Measurements from ENCODE around the gene MAPK8IP2.
"Not testable (repeated sequence)": the region's sequence is repeated elsewhere in the genome, so short reads cannot be mapped to it uniquely, and the experiment has no call there.

Gene MAPK8IP2

DNA sequence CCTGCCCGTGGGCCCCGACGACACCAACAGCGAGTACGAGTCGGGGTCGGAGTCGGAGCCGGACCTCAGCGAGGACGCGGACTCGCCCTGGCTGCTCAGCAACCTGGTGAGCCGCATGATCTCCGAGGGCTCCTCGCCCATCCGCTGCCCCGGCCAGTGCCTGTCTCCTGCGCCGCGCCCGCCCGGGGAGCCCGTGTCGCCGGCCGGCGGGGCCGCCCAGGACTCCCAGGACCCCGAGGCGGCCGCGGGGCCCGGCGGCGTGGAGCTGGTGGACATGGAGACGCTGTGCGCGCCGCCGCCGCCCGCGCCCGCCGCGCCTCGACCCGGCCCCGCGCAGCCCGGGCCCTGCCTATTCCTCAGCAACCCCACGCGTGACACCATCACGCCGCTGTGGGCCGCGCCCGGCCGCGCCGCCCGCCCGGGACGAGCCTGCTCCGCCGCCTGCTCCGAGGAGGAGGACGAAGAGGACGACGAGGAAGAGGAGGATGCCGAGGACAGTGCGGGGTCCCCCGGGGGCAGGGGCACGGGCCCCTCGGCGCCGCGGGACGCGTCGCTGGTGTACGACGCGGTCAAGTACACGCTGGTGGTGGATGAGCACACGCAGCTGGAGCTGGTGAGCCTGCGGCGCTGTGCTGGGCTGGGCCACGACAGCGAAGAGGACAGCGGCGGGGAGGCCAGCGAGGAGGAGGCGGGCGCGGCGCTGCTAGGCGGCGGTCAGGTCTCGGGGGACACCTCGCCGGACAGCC lies 3.8 kb downstream of the MAPK8IP2 start:
- peaks cover 23% of the 10 kb centered on the region for H3K27me3 Mint-ChIP-seq
- H3K4me1 Mint-ChIP-seq = peaks cover 8% of the 10 kb centered on the region
- no peaks in the 10 kb centered on the region for H3K9me3 Mint-ChIP-seq
- no peak overlapping the region for H3K27ac Mint-ChIP-seq
- peaks cover 1% of the 10 kb centered on the region for H3K36me3 Mint-ChIP-seq
- H3K4me3 Mint-ChIP-seq = no peak overlapping the region

DNA sequence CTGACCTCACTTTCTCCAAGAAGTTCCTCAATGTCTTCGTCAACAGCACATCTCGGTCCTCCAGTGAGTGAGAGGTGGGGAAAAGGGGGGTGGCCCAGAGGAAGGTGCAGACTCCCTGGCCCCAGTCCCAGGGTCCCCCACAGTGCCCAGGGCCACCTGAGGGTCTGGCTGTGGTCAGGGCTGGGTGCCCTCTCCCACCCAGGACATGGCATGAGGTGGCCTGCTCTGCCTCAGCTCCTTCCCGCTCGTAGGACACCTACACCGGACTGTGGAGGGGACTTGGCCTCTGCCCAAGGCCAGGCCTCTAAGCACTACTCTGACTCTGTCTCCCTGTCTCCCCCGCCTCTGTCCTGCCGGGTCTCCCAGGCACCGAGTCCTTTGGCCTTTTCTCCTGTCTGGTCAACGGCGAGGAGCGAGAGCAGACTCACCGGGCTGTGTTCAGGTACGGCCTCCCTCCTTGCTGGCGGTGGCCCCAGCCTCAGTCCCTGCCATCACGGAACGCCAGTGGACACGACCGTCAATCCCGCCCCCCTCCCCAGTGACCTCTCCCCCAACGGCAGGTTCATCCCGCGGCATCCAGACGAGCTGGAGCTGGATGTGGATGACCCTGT lies 4.5 kb downstream of the MAPK8IP2 start:
- no peak overlapping the region for H3K4me3 Mint-ChIP-seq
- peaks cover 1% of the 10 kb centered on the region for H3K36me3 Mint-ChIP-seq
- peaks cover 8% of the 10 kb centered on the region for H3K4me1 Mint-ChIP-seq
- H3K9me3 Mint-ChIP-seq = no peaks in the 10 kb centered on the region
- peaks cover 19% of the 10 kb centered on the region for H3K27me3 Mint-ChIP-seq
- no peak overlapping the region for H3K27ac Mint-ChIP-seq

DNA sequence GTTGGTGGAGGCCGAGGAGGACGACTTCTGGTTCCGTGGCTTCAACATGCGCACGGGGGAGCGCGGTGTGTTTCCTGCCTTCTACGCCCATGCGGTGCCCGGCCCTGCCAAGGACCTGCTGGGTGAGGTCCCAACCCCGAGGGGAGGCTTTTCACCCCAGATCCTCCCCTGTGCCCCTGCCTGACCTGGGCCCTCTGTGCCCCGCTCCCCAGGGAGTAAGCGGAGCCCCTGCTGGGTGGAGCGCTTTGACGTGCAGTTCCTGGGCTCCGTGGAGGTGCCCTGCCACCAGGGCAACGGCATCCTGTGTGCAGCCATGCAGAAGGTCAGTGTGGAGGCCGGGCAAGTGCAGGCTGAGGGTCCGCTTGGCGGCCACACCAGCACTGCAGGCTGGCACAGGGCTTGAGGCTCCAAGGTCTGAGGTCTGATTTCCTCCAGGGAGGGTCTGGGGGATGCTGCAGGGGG lies 5.1 kb downstream of the MAPK8IP2 start:
- no peaks in the 10 kb centered on the region for H3K9me3 Mint-ChIP-seq
- no peak overlapping the region for H3K4me3 Mint-ChIP-seq
- no peak overlapping the region for H3K27ac Mint-ChIP-seq
- peaks cover 1% of the 10 kb centered on the region for H3K36me3 Mint-ChIP-seq
- H3K27me3 Mint-ChIP-seq = peaks cover 19% of the 10 kb centered on the region
- peaks cover 8% of the 10 kb centered on the region for H3K4me1 Mint-ChIP-seq

DNA sequence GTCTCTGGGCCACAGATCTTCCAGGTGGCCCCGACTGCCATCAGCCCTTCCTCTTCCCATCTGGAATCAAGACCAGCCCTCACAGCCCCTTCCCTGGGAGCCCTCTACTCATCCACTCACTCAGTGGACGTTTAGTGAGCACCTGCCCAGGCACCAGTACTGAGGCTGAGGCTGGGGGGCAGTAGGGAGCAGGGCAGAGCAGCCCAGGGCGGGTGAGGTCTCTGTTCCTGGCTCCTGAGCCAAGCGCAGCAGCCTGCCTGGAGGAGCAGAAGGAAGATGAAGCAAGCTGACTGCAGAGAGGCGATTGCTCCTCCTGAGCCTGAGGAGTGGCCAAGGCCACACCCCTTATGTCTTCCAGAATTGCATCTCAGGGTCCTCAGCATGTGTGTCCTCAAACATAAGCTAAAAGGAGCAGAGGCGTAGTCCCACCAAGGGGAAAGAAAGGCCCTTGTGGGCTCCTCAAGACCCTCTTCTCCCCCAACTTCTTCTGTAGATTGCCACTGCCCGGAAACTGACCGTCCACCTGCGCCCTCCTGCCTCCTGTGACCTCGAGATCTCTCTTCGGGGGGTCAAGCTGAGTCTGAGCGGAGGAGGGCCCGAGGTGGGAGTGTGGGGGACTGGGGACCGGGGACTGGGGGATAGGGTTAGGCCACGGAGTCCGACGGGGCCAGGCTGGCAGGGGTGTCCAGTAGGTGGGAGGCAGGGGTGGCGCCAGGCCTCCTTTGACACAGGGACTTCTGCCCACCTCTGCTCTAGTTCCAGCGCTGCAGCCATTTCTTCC lies 5.8 kb downstream of the MAPK8IP2 start:
- Mint-ChIP-seq H3K27me3 (peaks cover 19% of the 10 kb centered on the region), H3K36me3 (peaks cover 1% of the 10 kb centered on the region), H3K27ac (no peak overlapping the region), H3K4me3 (no peak overlapping the region), H3K4me1 (peaks cover 8% of the 10 kb centered on the region), H3K9me3 (no peaks in the 10 kb centered on the region)

DNA sequence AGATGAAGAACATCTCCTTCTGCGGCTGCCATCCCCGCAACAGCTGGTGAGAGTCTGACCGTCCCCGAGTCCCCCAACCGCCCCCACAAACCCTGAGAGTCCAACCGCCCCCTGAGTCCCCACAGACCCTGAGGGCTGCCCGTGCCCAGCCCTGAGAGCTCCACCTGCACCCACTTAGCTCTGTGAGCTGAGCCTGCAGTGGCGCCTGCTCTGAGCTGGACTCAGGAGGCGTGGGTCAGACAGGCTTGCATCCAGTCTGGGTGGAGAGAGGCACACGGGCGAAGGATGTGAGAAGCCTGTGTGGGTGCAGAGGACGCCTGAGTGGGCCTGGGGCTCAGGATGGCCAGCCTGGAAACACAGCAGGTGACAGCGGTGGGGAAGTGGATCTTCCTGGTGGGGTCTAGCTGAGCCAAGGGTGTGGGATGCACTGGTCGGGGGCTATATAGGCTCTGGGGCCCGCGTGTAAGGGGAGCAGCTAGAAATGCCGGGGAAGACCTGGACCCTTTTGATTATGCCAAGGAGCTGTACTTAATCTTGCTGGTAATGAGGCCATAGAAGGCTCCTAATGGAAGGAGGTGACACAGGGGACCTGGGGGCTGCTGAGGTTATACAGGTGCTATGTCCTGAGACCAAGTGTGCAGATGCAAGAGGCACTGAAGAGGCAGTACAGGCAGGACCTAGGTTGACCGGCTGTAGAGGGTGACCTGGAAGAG lies 6.5 kb downstream of the MAPK8IP2 start:
- Mint-ChIP-seq H3K4me3 (no peak overlapping the region), H3K27me3 (peaks cover 13% of the 10 kb centered on the region), H3K27ac (no peak overlapping the region), H3K4me1 (peaks cover 3% of the 10 kb centered on the region), H3K9me3 (no peaks in the 10 kb centered on the region), H3K36me3 (no peaks in the 10 kb centered on the region)

DNA sequence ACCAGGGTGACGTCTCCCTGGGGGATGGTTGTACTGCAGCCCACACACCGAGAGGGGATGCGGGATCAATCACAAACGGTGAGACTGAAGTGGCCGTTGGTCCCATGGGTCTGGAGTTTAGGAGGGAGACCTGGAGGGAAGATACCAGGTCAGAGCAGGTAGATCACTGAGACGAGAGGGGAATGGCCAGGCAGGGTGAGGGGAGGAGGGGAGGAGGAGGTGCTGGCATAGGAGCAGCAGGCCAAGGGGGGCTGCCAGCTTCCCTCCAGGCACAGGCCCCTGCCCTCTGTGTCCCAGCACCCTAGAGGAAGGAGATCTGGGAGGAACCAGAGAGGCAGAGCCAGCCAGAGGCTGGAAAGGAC lies 7.0 kb downstream of the MAPK8IP2 start:
- Mint-ChIP-seq H3K27me3 (peaks cover 7% of the 10 kb centered on the region), H3K27ac (no peak overlapping the region), H3K9me3 (no peaks in the 10 kb centered on the region), H3K36me3 (no peaks in the 10 kb centered on the region), H3K4me3 (no peak overlapping the region), H3K4me1 (peaks cover 6% of the 10 kb centered on the region)

DNA sequence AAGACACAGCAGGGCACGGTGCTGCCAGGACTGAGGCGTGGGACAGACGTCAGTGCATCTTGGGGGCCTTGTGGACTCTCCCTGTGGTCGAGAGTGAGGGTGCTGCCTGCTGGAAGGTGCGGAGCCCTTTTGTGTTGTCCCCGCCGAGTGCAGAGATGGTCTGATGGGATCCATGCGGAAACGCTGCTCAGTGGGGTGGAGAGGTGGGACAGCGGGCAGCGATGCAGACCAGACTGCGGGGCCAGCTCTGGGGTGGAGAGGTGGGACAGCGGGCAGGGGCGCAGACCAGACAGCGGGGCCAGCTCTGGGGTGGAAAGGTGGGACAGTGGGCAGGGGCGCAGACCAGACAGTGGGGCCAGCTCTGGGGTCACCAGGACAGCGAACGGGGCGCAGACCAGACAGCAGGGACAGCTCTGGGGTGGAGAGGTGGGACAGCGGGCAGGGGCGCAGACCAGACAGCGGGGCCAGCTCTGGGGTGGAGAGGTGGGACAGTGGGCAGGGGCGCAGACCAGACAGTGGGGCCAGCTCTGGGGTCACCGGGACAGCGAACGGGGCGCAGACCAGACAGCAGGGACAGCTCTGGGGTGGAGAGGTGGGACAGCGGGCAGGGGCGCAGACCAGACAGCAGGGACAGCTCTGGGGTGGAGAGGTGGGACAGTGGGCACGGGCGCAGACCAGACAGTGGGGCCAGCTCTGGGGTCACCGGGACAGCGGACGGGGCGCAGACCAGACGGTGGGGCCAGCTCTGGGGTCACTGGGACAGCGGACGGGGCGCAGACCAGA lies 7.7 kb downstream of the MAPK8IP2 start:
- H3K27me3 Mint-ChIP-seq, H3K9me3 Mint-ChIP-seq, H3K4me3 Mint-ChIP-seq, H3K27ac Mint-ChIP-seq, H3K36me3 Mint-ChIP-seq: not testable (repeated sequence)
- peaks cover 11% of the 10 kb centered on the region for H3K4me1 Mint-ChIP-seq

DNA sequence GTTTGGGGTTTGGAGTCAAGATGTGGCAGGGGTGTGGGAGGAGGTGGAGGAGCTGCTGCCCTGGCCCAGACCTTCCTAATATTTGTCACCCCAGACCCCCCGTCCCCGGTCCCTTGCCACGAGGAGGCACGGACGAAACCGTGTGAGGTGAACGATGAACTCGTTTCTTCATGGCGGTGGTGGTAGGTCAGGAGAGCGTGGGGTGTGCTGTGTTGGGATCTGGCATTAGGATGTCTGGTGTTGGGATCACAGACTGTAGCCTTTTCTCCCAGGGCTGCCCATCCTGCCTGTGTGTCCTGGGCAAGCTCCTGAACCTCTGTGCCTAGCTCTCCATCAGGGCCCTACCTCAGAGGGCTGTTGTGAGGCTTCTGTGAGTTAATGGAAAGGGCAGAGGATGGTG lies 8.4 kb downstream of the MAPK8IP2 start:
- Mint-ChIP-seq H3K4me3 (no peak overlapping the region), H3K27me3 (peaks cover 2% of the 10 kb centered on the region), H3K4me1 (peaks cover 13% of the 10 kb centered on the region), H3K27ac (no peak overlapping the region), H3K9me3 (no peaks in the 10 kb centered on the region), H3K36me3 (no peaks in the 10 kb centered on the region)

DNA sequence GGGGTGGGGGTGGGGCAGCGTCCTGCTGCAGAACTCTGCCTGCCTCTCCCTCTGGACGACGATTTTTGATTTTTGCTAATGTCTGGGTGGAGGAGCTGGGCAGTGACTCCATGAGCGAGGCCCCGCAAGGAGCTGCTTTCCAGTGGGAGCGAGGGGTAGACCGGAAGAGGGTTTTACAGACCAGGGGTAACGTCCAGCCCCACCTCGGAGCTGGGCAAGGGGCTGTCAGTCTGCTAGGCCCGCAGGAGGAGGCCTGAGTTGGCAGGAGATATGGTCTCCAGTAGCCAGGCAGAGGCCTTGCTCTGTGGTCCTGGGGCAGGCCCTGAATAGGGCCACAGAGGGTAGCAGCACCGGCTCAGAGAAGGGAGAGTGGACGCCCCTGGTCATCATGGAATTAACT lies 9.0 kb downstream of the MAPK8IP2 start:
- Mint-ChIP-seq H3K4me3 (no peak overlapping the region), H3K27me3 (peaks cover 2% of the 10 kb centered on the region), H3K27ac (no peak overlapping the region), H3K9me3 (no peaks in the 10 kb centered on the region), H3K36me3 (no peaks in the 10 kb centered on the region), H3K4me1 (peaks cover 13% of the 10 kb centered on the region)

DNA sequence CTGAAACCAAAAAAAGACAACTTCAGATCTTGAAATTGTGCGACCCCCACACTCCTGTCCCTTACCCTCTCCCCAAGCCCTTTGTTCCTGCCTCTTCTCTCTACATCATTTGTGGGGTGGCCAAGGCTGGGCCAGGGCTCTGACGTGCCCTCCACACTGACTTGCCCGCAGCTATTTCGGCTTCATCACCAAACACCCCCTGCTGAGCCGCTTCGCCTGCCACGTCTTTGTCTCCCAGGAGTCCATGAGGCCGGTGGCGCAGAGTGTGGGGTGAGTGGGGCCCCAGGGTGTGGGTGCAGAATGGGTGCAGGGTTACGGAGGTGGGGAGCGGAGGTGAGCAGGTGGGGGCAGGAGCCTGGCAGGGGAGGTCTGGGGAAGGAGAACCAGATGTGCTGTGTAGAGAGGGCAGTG lies 9.5 kb downstream of the MAPK8IP2 start:
- Mint-ChIP-seq H3K4me1 (peaks cover 13% of the 10 kb centered on the region), H3K36me3 (no peaks in the 10 kb centered on the region), H3K4me3 (no peak overlapping the region), H3K27ac (peak overlapping the region; percentile 51), H3K9me3 (no peaks in the 10 kb centered on the region), H3K27me3 (peaks cover 2% of the 10 kb centered on the region)

DNA sequence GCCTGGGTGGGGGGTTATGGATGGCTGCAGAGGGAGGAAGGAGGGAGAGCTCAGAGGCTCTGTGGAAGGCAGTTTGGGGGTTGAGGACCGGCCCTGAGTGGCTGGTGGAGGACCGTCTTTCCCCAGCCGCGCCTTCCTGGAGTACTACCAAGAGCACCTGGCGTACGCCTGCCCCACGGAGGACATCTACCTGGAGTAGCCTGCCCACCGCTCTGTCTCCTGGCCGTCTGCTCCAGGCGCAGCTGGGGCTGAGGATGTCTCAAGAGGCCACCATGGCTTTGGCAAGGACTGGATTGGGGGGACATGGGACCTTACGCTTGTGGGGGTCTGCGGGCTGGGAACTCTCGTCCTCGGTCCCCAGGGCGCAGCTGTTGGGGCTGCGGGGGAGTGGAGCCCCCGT lies 10.0 kb downstream of the MAPK8IP2 start:
- peaks cover 2% of the 10 kb centered on the region for H3K27me3 Mint-ChIP-seq

DNA sequence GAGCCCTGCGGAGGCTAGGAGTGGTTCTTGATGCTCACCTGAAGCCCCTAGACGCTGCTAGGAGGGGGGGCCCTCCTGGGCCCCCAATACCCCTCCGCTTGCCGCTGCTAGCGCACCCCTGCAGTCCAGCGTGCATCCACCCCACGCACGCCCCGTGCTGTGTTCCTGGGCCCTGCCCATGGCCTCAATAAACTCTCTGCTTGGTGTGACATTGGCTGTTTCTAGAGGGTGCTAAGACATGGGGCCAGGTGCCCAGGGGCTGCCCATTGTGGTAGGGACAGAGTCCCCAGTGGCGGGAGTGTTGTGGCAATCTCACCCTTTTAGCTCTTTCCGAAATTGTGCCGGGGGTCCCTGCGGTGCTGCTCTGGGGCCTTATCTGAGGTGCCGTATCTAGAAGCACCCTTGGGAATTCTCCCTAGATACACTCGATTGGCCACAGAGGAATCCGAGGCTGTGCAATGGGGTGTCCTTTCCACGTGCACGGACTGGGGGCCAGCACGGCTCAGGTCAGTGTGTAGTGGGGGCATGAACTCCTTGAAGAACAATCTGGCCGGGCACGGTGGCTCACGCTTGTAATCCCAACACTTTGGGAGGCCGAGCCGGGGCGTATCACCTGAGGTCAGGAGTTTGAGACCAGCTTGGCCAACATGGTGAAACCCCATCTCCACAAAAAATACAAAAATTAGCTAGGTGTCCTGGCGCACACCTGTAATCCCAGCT lies 10.9 kb downstream of the MAPK8IP2 start:
- no peak overlapping the region for H3K27ac Mint-ChIP-seq
- H3K9me3 Mint-ChIP-seq = no peaks in the 10 kb centered on the region
- peaks cover 13% of the 10 kb centered on the region for H3K4me1 Mint-ChIP-seq
- H3K27me3 Mint-ChIP-seq = peaks cover 2% of the 10 kb centered on the region
- no peaks in the 10 kb centered on the region for H3K36me3 Mint-ChIP-seq
- no peak overlapping the region for H3K4me3 Mint-ChIP-seq

More for the DNA sequence above, 10.0 kb downstream of the MAPK8IP2 start:
- peaks cover 13% of the 10 kb centered on the region for H3K4me1 Mint-ChIP-seq
- peak overlapping the region; percentile 51 for H3K27ac Mint-ChIP-seq
- H3K9me3 Mint-ChIP-seq = no peaks in the 10 kb centered on the region
- H3K36me3 Mint-ChIP-seq = no peaks in the 10 kb centered on the region
- H3K4me3 Mint-ChIP-seq = no peak overlapping the region

DNA sequence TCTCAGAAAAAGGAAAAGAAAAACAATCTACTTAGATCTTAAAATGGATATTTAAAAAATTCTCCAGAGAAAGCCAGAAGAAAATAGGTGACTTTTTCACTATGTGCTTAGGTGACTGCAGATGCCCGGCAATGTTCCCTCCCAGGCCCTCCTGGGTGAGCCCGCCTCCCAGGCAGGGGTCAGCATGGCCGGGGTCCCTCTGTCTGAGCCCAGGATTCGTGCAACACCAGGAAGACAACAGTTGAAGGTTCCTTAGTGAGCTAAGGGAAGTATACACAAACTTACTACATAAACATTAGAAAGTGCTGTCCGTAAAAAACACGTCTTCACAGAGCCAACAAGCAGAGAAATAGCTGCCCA lies 11.6 kb downstream of the MAPK8IP2 start:
- Mint-ChIP-seq H3K4me3 (no peak overlapping the region), H3K4me1 (peaks cover 13% of the 10 kb centered on the region), H3K9me3 (no peaks in the 10 kb centered on the region), H3K27ac (no peak overlapping the region), H3K36me3 (no peaks in the 10 kb centered on the region), H3K27me3 (peaks cover 2% of the 10 kb centered on the region)

DNA sequence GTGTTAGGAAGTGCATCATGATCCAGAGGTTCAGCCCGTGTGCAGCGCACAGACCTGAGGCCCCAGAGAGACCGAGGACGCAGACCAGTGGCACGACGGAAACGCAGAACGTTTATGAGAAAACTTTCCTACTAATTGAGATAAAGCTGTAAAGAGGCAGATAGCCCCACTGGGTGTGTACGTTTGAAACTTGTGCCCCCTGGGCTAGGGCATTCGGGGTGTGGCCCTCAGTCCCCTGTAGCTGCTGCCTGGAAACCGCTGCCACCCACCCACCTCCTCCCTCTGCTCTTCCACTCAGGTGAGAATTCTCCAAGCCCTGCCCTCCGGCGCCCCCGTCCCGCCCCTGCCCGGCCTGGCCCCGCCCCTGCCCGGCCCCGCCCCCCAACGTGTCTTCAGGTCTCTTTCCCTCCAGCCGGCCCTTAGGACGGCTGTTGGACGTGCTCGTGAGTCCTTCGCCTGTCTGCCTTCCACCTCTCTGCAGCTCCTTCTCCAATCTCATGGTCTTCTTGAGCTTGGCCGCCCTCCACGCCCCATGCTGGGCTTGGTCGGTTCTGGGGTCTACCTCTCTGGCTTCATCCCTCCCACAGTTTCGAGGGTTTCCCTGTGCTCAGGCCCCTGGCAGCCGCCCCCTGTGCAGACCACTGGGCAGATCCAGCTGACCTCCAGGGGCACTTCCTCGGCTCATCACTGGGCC lies 12.1 kb downstream of the MAPK8IP2 start:
- no peak overlapping the region for H3K27ac Mint-ChIP-seq
- no peak overlapping the region for H3K4me3 Mint-ChIP-seq
- peaks cover 13% of the 10 kb centered on the region for H3K4me1 Mint-ChIP-seq
- H3K27me3 Mint-ChIP-seq = peaks cover 2% of the 10 kb centered on the region
- no peaks in the 10 kb centered on the region for H3K36me3 Mint-ChIP-seq
- H3K9me3 Mint-ChIP-seq = no peaks in the 10 kb centered on the region

Measured in activated naive CD4-positive, alpha-beta T cell treated with anti-CD3 and anti-CD28 coated beads, Interleukin-2, amount 50 U/mL, for 24 hours (primary cell).